ENCODE results near the gene CACNA1H.
"Not testable (repeated sequence)": the region's sequence is repeated elsewhere in the genome, so short reads cannot be mapped to it uniquely, and the experiment has no call there.

CACNA1H gene

GRCh38 chr16:1215574-1216295 lies 62.8 kb downstream of the CACNA1H start:
- DNase-seq = no peak

- DNase-seq = no peak
These were observed 63.4 kb downstream of the CACNA1H start for GRCh38 chr16:1216296-1216619.

- no peak for DNase-seq
These were observed 63.9 kb downstream of the CACNA1H start for GRCh38 chr16:1216681-1217400.

- DNase-seq = no peak
These were observed 64.6 kb downstream of the CACNA1H start for GRCh38 chr16:1217526-1217925.

GRCh38 chr16:1218061-1218929 lies 65.4 kb downstream of the CACNA1H start:
- DNase-seq = no peak

GRCh38 chr16:1218930-1219611 lies 66.2 kb downstream of the CACNA1H start:
- no peak for DNase-seq

- DNase-seq = no peak
These were observed 67.3 kb downstream of the CACNA1H start for GRCh38 chr16:1220098-1220728.

- DNase-seq = no peak
These were observed 68.1 kb downstream of the CACNA1H start for GRCh38 chr16:1220841-1221627.

GRCh38 chr16:1221628-1222552 lies 69.0 kb downstream of the CACNA1H start:
- DNase-seq = no peak

- no peak for DNase-seq
These were observed 69.8 kb downstream of the CACNA1H start for GRCh38 chr16:1222553-1223354.

- no peak for DNase-seq
These were observed 70.7 kb downstream of the CACNA1H start for GRCh38 chr16:1223355-1224214.

GRCh38 chr16:1224558-1224957 lies 71.7 kb downstream of the CACNA1H start:
- no peak for DNase-seq

- no peak for DNase-seq
These were observed 72.1 kb downstream of the CACNA1H start, which contains the start of gene TPSG1 for GRCh38 chr16:1225051-1225451. Gene TPSG1 (minus strand): TSS chr16:1225268. CDS start chr16:1225252, 16 bp downstream.

- DNase-seq = not testable (repeated sequence)
These were observed 72.9 kb downstream of the CACNA1H start for GRCh38 chr16:1225728-1226311.

- DNase-seq = not testable (repeated sequence)
These were observed 73.8 kb downstream of the CACNA1H start for GRCh38 chr16:1226692-1227091.

GRCh38 chr16:1228227-1228626 lies 75.3 kb downstream of the CACNA1H start:
- DNase-seq = not testable (repeated sequence)

GRCh38 chr16:1229476-1229875 lies 76.6 kb downstream of the CACNA1H start:
- not testable (repeated sequence) for DNase-seq

- DNase-seq = not testable (repeated sequence)
These were observed 77.2 kb downstream of the CACNA1H start, which contains the start of gene TPSB2 for GRCh38 chr16:1230084-1230470. Gene TPSB2 (minus strand): TSS chr16:1230184. CDS start chr16:1229951, 233 bp downstream.

Measured in activated naive CD4-positive, alpha-beta T cell treated with Interleukin-2 at 50 U/mL for 16 hours (primary cell).